Measurements from ENCODE around the gene STH.

- TF ChIP-seq CTCF (IDR thresholded peaks at IDR 0.05) (no peak), POLR2A (IDR thresholded peaks at IDR 0.05) (no peak)
Measured at GRCh38 chr17:45999900-46000290, 845 bp downstream of the STH start.
